Omental fat pad (tissue), 4 donors: ENCODE results near the gene ATG16L1. TPM values are rescaled to one million over a fixed set of nuclear protein-coding genes. Genes with fewer than 3 reads are reported as not detected.

ENCODE experiments used
- ATAC-seq: fragments of 150-250 bp; one replicate; pipeline ENCODE4 v1.9.1; 2016; ENCODE audit warnings: mild to moderate bottlenecking, moderate library complexity; ENCODE audit not compliant: low FRiP score
- DNase-seq: peaks from one replicate; pipeline ENCODE4 v3.0.0-alpha.2; 2019; ENCODE audit warnings: low spot score
- CTCF ChIP-seq, 3 donors: fragments of 450-650 bp; IDR thresholded peaks; one replicate each; pipeline ENCODE4 v1.5.1; 2016 to 2017; ENCODE audit warnings: antibody characterized with exemption in 3 of 3, mild to moderate bottlenecking in 3 of 3, moderate library complexity in 2 of 3
- total RNA-seq, 4 donors: library from RNA; depleted of rRNA; stranded (reverse); fragments of >200 nt; gene quantifications; one replicate each; pipeline ENCODE4 v1.1.0, GENCODE V29; 2016

The ATG16L1 gene
- total RNA-seq, 4 donors from 2014 or later, result 20.6 to 55.2 (median 27.6) TPM

- ATAC-seq (no peak), DNase-seq (no peak)
- no peak for TF ChIP-seq CTCF (IDR thresholded peaks at IDR 0.05)
Measured at GRCh38 chr2:233226511-233227031, 24.9 kb upstream of the ATG16L1 start.

GRCh38 chr2:233227346-233227978, 24.0 kb upstream of the ATG16L1 start:
- TF ChIP-seq CTCF (IDR thresholded peaks at IDR 0.05), result no peak
- no peak for DNase-seq

GRCh38 chr2:233228376-233228775, 23.1 kb upstream of the ATG16L1 start:
- DNase-seq, result no peak
- no peak for ATAC-seq
- TF ChIP-seq CTCF (IDR thresholded peaks at IDR 0.05), result no peak

More at GRCh38 chr2:233227346-233227978, 24.0 kb upstream of the ATG16L1 start:
- ATAC-seq, result no peak

- no peak for TF ChIP-seq CTCF (IDR thresholded peaks at IDR 0.05)
- ATAC-seq (no peak), DNase-seq (no peak)
Measured at GRCh38 chr2:233233618-233234230, 17.7 kb upstream of the ATG16L1 start.

GRCh38 chr2:233234264-233234663, 17.2 kb upstream of the ATG16L1 start:
- no peak for DNase-seq
- no peak for ATAC-seq
- no peak for TF ChIP-seq CTCF (IDR thresholded peaks at IDR 0.05)

GRCh38 chr2:233234996-233235395, 16.5 kb upstream of the ATG16L1 start:
- DNase-seq, result no peak
- TF ChIP-seq CTCF (IDR thresholded peaks at IDR 0.05), result no peak
- no peak for ATAC-seq

GRCh38 chr2:233235977-233236376, 15.5 kb upstream of the ATG16L1 start:
- ATAC-seq (no peak), DNase-seq (no peak)
- no peak for TF ChIP-seq CTCF (IDR thresholded peaks at IDR 0.05)
